ENCODE measurements around the gene KCND2.

- TF ChIP-seq ZNF274 (IDR thresholded peaks at IDR 0.05; ENCODE audit: low read depth, low read length) (no peak), YY1 (IDR thresholded peaks at IDR 0.05; ENCODE audit: insufficient read depth, insufficient read length) (no peak)
Measured at GRCh38 chr7:120276720-120277119, 3.7 kb downstream of the KCND2 start.

Data from NT2/D1 (cell line).